NK-92 (cell line): ENCODE data around the gene IZUMO1R.
"Not testable (repeated sequence)": the region's sequence is repeated elsewhere in the genome, so short reads cannot be mapped to it uniquely, and the experiment has no call there.

ENCODE experiments used
- DNase-seq: peaks from one replicate; lab custom pipeline; 2025; ENCODE audit not compliant: unreplicated experiment; lab: John Stamatoyannopoulos, UW

Gene IZUMO1R

DNA sequence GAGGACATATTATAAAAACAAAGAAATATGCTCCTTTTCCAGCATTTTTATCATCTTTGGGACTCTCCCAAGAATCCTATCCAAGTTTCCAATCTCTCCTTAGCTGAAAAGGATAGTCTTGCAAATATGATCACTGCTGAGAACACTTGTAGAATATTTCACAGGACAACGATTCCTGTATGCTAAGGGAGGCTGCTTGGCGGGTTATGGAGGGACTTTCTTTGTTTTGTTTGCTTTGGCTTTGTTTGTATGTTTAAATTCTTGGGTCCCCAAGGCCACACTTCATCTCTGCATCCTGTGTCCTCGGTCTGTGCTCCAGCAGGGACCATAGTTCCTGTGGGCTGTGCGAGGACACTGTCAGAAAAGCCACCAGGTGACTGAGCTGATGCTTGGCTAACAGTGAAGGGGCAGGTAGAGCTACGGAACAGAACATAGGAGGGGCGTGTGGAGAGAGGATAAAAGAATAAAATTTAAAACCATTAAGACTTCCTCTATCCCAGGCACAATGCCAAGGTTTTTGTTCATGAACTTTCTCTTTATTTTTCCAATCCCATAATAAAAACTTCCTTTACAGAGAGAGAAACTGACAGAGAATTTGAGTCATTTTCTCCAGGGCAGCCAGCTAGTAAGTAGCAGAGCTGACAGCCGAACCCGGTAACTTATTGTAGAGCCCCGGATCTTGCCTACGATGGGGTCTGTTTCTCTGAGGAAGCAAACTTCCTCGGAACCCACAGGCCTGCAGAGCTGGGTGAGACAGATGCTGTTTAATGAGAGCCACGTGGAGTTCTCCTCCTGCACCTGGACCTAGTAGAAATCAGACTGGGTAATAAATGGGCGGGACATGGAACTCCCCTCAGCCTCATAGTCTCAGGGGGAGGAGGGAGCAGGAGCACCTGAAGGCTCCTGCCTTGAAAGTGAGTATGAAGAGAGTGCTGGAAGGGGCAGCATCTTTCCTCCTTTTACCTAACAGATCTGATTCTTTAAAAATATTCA, at the start of gene IZUMO1R:
IZUMO1R (plus strand) TSS at position 615 of the 993 bp plus-strand sequence. CDS start 1,057 bp downstream, outside the sequence.
- DNase-seq = no peak

DNA sequence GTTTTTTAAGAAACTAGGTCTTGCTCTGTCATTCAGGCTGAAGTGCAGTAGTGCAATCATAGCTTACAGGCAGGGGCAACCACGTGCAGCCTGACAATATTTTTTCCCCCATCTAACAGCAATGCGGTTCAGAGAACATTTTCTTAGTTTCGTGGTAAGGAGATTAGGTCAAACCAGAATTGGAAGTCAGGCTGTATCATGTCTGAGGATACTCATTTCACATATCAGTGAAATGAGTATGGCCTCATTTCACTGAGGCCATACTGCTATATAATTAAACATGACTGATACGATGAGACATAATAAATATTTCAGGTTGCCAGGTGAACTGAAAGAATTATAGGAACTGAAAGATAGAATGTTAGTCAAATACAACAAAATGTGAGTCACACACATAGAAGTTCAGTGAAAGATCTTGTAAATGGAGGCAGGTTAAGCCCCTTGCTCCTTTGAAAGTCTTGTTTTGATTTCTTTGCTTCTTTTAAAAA, 32.5 kb upstream of the IZUMO1R start:
- no peak for DNase-seq

DNA sequence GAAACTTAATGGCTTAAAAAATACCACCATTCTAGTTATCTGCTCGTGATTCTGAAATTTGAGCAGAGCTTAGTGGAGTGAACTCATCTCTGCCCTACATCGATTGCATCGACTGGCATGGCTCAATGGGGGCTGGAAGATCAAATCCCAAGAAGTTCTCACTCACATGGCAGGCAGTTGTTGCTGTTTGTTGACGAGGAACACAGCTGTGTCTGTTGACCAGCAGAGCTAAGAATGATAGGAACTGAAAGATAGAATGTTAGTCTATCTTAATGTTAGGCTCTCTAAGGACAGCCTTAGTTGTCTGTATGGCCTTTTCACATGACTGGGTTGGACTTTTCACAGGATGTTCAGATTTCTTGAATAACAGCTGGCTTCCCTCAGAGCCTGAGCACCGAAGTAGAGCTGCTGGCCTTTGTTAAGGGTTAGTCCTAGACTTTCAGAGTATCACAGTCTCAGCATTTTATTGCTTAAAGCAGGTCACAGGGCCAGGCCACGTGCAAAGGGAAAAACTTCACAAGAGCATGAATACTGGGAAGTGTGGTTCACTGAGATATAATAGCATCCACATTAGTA, 31.6 kb upstream of the IZUMO1R start:
- DNase-seq = no peak

DNA sequence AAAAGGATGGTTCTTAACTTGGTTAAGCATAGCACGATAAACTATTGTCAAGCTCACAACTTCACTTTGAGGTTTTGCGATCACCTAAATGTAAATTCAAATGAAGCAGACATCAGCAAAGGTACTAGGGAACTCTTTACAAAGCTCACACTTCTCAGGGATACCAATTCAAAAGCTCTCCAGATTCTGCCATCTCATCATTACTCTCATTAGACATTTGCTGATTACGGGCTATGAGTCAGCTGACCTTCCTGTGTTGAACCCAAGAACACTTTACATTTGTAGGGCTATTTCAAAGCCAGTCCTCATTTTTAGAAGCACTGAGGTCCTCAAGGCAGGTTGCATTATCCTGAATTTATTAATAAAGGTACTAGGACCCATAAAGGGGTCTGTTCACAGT, 28.4 kb upstream of the IZUMO1R start:
- DNase-seq = no peak

DNA sequence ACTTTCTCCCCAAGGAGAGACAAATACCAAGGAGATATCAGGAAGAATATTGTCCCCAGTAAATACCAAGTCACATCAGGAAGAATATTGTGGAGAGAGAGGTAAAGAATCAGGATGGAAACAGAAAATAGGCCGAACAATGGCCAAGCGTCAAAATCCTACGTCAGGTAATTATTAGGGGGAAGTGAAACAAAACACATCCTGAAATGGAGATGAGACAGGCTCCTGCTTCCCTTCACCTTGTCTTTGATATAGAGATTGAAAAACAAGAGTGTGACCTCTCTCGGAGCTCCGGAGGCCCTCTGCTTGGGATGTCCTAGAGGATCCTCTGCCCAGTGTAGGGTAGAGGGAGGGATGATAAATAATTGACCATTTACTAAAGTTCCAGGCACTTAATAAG, 27.4 kb upstream of the IZUMO1R start:
- DNase-seq = no peak

DNA sequence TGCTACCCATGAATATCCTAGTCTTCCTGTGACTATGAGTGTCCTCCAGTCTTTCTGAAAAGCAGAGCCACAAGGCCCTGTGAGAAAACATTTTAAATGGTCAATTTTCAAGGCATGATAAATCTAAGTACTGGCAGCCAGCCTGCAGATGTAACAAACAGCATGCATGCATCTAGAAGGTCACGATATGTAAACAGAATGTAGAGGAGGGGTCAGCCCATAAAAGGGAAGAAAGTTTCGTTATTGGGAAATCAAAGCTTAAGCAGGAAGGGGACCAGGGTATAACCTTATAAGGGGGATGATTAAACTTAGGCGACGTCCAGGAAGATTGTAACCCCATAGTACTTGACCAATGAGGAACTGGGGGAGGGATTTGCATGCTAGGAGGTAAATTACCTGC, 26.2 kb upstream of the IZUMO1R start:
- DNase-seq = not testable (repeated sequence)

DNA sequence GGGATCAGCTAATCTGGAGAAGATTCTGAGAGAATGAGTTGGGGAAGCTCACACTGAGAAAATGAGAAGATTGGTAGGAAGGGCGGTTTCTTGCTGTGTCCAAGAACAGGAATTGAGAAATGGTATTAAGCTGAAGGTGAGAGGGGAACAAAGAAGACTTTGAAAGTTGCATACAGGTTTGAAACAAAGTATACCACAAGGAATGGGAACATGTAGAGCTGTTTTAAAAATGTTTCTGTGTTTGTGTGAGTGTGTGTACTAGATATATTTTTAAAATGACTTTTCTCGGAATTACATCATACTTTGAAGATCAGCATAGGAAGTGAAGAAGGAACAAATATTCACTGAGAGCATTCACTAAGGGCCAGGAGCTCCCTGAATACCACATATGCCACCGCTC, 24.4 kb upstream of the IZUMO1R start:
- no peak for DNase-seq

DNA sequence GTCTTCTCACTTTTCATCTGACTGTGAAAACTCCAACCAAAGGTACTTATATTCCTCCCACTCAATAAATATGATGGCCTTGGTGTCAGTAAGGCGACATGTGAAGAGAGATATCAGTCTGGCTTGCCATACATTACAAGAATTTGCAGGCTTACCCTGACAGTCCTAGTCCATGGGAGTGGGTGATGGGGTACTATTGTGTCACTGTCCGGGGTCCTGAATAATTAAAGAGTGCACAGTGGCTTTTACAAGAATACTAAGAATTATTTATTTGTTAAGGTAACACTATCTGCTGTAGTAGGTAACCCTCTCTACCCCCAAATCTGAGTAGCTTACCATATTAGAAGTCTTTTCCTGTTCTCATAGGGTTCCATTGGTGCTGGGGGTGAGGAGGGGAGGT, 23.1 kb upstream of the IZUMO1R start:
- no peak for DNase-seq

DNA sequence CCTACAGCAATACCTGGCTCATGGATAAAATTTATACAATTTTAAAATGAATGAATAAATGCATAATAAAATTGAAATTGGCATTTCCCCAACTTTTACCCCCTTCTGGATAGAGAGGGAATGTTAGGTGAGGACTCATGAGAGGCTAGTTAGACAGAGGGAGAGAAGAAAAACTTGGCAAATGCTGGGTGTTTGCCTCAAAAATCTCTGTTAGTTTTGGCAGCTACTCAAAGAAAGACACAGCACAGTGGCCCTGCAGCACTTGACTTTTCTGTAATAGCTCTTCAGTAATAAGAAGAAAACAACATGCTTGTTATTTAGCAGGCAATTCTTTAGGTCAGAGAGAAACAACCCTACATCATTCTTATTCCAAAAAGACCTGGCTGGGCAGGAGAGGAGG, 20.7 kb upstream of the IZUMO1R start:
- DNase-seq = no peak

DNA sequence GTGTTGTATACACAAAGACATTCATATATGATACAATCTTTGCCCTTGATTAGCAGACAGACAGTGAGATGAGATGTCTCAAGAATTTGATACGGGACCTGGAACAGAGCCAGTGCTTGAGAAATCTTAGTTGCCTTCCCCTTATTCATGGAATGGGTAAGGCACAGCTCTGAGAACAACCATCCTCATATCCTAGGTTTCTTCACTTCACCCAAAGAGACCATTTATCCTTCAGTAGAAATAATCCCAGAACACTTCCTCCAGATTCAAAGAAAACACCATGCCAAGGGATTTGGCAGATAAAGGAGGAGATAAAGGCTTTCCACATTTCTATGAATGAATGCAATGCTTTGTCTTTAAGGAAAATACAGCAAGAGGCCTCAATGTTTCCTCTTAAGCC, 8.8 kb upstream of the IZUMO1R start:
- DNase-seq = no peak

DNA sequence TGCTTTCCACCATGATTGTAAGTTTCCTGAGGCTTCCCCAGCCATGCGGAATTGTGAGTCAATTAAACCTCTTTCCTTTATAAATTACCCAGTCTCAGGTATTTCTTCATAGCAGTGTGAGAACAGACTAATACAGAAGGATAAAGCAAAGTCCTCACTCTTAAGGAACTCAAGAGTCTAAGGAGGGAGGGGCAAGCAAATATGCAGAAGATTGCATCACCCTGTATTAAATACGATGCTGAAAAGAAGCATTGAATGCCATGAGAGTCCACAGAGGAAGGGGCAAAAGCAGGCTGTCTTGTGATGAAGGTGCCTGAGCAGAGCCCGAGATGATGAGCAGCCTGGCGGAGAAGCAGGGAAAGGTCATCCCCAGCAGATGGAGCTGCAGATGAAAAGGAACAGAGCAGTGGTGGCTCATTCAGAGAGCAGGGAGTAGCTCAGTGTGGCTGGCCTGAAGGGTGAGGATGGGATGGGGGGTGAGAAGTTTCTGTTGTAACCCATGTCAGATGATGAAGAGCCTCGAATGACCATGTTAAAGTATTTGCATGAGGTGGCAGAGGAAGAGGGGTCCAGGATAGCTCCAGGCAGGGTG, 6.3 kb upstream of the IZUMO1R start:
- no peak for DNase-seq

DNA sequence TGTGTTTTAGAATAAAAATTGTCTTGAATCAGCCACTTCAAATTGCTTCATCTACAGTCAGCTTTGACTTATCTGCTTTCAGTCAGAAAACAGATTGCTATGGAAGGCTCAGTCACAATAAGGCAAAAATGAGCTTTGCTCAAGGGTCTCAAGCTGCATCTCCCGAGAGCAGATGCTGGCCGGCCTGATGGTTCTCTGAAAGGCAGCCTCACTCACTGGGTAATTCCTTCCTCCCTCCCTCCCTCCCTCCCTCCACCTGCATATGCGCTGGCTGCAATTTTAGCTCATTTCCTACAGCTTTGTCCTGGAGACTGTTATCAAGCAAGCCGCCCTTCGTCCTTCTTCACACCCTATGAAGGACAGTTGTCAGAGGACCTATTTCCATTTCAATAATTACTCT, 1.6 kb upstream of the IZUMO1R start:
- DNase-seq = no peak

DNA sequence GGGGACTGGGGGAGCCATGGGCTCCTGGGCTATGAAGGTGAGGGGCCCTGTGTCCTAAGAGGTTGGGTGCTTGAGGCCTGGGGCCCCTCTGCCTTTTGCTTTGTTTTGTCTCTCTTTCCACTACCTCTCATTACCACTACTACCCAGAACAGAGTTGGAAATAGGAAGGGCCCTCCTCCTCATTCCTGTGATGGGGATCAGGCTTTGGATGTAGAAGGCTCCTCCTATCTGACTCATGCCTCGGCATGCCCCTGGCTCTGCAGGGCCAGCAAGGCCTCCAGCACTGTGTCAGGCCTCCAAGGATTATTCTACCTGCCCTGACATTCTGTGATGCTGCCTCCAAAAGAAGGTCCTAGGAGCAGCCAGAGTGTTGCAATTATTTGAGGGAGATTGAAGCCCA, 766 bp downstream of the IZUMO1R start:
- no peak for DNase-seq

DNA sequence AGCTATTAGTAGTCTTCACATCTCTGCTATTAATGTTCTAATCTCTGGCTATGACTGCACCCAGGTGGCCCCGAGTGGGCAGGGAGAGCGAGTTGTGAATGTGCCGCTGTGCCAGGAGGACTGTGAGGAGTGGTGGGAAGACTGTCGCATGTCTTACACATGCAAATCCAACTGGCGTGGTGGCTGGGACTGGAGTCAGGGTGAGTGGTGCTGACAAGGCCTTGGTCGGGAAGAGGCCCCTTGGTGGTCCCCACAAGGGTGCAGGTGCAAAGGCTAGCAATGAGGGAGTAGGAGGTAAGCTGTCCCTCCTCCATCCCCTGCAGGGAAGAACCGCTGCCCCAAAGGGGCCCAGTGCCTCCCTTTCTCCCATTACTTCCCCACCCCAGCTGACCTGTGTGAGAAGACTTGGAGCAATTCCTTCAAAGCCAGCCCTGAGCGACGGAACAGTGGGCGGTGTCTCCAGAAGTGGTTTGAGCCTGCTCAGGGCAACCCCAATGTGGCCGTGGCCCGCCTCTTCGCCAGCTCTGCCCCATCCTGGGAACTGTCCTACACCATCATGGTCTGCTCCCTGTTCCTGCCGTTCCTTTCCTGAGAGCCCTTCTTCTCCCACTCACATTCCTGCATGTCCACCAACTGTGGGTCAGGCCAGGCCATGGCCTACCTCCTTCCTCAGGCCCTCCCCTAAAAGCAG, 2.9 kb downstream of the IZUMO1R start:
- no peak for DNase-seq

DNA sequence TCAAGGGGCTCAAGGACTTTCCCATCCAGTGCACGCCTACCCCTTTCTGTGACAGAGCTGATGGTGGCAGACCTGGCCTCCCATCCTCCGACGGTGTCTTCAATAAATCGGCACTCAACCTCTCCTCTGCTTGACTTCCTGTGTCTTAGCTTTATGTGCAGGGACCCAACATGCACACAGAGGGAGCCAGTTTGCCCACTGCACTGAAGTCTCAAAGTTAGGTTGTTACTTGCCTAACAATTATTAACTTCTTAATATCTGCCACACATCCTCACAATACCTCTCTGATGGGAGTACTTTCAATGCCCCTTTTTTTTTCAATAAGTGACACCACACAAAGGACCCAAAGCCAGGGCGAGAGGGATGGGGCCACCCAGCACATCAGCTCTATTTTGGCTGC, 3.6 kb downstream of the IZUMO1R start:
- DNase-seq = no peak

DNA sequence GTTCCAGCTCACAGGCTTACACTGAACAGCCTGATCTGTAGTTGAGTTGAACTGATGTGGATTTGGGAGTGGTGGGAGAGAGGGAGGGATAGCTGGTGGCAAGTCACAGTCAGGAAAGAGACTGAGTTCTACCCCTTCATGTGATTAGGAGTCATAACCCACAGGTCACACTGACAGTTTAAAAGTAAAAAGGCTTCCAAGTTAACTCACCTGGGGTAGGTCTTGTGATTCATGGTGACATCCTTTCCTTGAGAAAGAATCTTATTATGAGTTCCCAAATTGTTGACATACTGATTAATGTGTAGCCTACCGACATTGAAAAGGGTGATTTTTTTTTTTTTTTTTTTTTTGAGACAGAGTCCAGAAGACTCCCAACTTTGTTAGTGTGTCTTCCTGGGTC, 5.4 kb downstream of the IZUMO1R start:
- DNase-seq = no peak

DNA sequence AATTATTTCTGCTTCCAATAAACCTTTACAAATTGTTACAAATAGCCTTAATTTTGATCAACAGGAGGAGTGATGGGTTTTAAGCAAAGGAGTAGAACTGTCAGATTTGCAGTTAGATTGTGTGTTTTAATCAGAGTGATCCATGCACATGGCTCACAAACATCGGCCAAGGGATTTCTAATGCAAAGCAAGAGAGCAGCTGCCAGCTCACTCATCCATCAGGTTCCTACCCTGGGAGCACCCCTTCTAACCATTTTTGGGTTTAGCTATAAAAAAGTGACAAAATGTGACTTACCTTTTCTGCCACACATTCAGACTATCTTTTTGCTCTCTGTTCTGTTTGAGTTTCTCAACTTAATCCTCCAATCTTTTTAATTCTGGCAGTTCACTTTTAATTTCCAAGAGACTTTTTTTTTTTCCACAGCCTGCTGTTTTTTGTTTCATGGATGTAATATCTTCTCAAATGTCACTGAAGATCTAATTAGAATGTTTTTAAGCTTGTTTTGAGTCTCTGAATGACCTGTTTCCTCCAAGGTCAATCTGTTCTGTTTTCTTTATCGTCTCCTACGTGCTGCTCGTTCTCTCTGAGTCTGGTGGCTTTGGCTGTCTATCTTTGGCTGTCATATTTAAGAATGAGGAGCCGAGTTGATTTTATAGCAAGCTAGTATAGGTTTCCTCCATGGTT, 6.0 kb downstream of the IZUMO1R start:
- DNase-seq = no peak

DNA sequence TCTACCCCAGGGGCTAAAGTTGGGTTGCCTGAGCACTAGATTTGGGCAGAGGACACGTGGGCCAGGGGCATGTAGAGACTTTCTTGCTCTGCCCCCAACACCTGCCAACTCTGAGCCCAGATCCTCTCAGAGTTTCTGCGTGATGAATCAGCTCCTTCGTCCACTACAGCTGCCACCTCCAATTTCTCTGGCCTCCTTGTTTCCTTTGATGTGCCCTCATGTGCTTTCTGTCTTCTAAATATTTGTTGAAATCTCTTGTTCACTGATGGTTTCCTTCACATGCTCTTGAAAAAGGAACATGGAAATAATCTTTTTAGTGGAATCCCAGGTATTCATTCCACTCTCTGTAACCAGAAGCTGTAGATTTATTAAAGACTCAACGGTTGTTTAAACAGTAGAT, 8.0 kb downstream of the IZUMO1R start:
- DNase-seq = no peak

DNA sequence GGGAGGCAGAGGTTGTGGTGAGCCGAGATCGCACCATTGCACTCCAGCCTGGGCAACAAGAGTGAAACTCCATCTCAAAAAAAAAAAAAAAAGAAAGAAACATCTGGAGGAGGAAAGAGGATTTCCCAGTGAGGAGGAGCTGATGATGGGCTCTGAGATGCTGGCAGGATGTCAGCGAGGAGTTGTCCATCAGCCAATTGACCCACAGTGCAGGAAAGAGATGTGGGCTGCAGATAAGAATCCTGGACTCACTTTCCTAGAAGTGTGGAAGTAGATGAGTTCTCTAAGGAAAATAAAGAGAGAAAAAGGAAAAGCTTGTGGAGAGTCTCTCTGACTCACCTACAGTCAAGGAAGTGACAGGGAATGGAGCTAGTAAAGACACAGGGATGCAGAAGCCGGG, 9.7 kb downstream of the IZUMO1R start:
- no peak for DNase-seq

DNA sequence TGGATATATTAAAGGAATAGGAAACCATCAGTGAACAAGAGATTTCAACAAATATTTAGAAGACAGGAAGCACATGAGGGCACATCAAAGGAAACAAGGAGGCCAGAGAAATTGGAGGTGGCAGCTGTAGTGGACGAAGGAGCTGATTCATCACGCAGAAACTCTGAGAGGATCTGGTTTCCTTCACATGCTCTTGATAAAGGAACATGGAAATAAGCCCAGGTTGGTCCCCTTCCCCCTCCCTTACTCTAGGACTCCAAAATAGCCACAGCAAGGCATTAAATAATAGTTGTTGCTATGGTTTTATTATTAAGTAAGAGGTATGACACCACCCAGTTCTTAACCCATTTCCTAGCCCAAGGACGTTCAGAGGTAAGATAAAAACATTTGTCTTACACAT, 11.3 kb downstream of the IZUMO1R start:
- no peak for DNase-seq

DNA sequence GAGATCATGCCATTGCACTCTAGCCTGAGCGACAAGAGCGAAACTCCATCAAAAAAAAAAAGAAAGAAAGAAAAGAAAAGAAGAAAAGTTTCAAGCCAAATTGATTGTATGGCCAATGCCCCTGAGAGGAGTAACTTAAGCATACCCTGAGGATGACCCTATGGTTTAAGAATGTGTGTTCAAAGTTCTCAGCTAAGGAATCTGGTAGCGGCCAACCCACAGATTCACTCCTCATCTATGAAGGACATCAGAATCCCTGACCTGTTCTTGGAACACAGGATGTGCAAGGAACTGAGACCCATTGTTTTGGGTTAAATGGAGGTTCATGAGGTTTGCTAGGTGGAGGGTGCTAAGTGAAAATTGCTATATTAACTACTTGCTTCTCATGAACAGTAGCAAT, 18.1 kb downstream of the IZUMO1R start:
- no peak for DNase-seq
